ENCODE measurements around the gene ACSM2A. TPM values are rescaled to one million over a fixed set of nuclear protein-coding genes. Genes with fewer than 3 reads are reported as not detected.

ACSM2A gene
- polyA plus RNA-seq, 1 donor from 2014 or later = not detected

GRCh38 chr16:20504418-20504817 lies 53.1 kb downstream of the ACSM2A start:
- Histone ChIP-seq H3F3A (ENCODE audit: insufficient read depth, low read length, poor library complexity, severe bottlenecking) (no peaks in the 10 kb centered on the region), H3K9ac (ENCODE audit: low read length) (no peak overlapping the region), H3K79me2 (replicated peaks; ENCODE audit: insufficient read depth, low read length) (no peaks in the 10 kb centered on the region), H3K9me2 (ENCODE audit: insufficient read depth, low read length) (no peaks in the 10 kb centered on the region), H4K20me1 (ENCODE audit: insufficient read depth) (no peaks in the 10 kb centered on the region), H3K27me3 (ENCODE audit: insufficient read depth, low read depth, low read length) (no peaks in the 10 kb centered on the region), H3K4me2 (ENCODE audit: low read length) (no peak overlapping the region), H3K4me3 (ENCODE audit: low read length) (no peak overlapping the region), H3K9me3 (ENCODE audit: low read length) (peaks cover 6% of the 10 kb centered on the region), H3K27ac (ENCODE audit: low read length) (no peak overlapping the region), H2AFZ (ENCODE audit: low read depth, low read length) (no peak overlapping the region), H3K36me3 (ENCODE audit: insufficient read depth, low read length) (no peaks in the 10 kb centered on the region)
- TF ChIP-seq REST (IDR thresholded peaks at IDR 0.05; ENCODE audit: borderline replicate concordance) (no peak), MXI1 (conservative IDR thresholded peaks at IDR 0.05; ENCODE audit: poor library complexity, severe bottlenecking) (no peak), TAF1 (IDR thresholded peaks at IDR 0.05; ENCODE audit: low read depth) (no peak), POLR2AphosphoS5 (IDR thresholded peaks at IDR 0.05) (no peak), RAD21 (conservative IDR thresholded peaks at IDR 0.05) (no peak), EZH2 (IDR thresholded peaks at IDR 0.05; ENCODE audit: borderline replicate concordance, insufficient read depth, low read length, poor library complexity, severe bottlenecking) (no peak), CTCF (IDR thresholded peaks at IDR 0.05; ENCODE audit: poor library complexity, severe bottlenecking) (no peak), EP300 (conservative IDR thresholded peaks at IDR 0.05; ENCODE audit: poor library complexity, severe bottlenecking) (no peak), SMC3 (conservative IDR thresholded peaks at IDR 0.05; ENCODE audit: poor library complexity) (no peak)

- Histone ChIP-seq H2AFZ (ENCODE audit: low read depth, low read length) (no peak overlapping the region), H3K4me3 (ENCODE audit: low read length) (no peak overlapping the region), H3K4me2 (ENCODE audit: low read length) (no peak overlapping the region), H3K9ac (ENCODE audit: low read length) (no peak overlapping the region), H3F3A (ENCODE audit: insufficient read depth, low read length, poor library complexity, severe bottlenecking) (no peaks in the 10 kb centered on the region), H3K36me3 (ENCODE audit: insufficient read depth, low read length) (no peaks in the 10 kb centered on the region), H3K79me2 (replicated peaks; ENCODE audit: insufficient read depth, low read length) (no peaks in the 10 kb centered on the region), H3K27me3 (ENCODE audit: insufficient read depth, low read depth, low read length) (no peaks in the 10 kb centered on the region), H3K9me2 (ENCODE audit: insufficient read depth, low read length) (no peaks in the 10 kb centered on the region), H3K9me3 (ENCODE audit: low read length) (peaks cover 6% of the 10 kb centered on the region), H3K27ac (ENCODE audit: low read length) (no peak overlapping the region), H4K20me1 (ENCODE audit: insufficient read depth) (no peaks in the 10 kb centered on the region)
- TF ChIP-seq REST (IDR thresholded peaks at IDR 0.05; ENCODE audit: borderline replicate concordance) = no peak
These were observed 56.0 kb downstream of the ACSM2A start for GRCh38 chr16:20507280-20507679.
